Measurements from ENCODE around the gene UBE2O. TPM values are rescaled to one million over a fixed set of nuclear protein-coding genes. Genes with fewer than 3 reads are reported as not detected.

UBE2O gene
- total RNA-seq, 1 experiment from 2014 or later = 68.9 TPM

GRCh38 chr17:76405967-76406647, 46.8 kb downstream of the UBE2O start:
- ChIA-PET CTCF (interaction anchor here (1.2 to 1.8 kb wide), 3 partner anchors 8 to 53 kb away, joined by 3 to 10 read pairs (median 4); partner anchors contain the start of gene PRPSAP1), POLR2A (interaction anchor here (0.5 kb wide), 1 partner anchor 91 kb away, joined by 6 read pairs; no protein-coding TSS in a partner anchor)
- no peaks in the 10 kb centered on the region for H3K9me3 Mint-ChIP-seq
- TF ChIP-seq E2F5 (CRISPR knock-in tag; IDR thresholded peaks at IDR 0.05) = no peak
- no peak for TF ChIP-seq HMGA2 (CRISPR knock-in tag; IDR thresholded peaks at IDR 0.05)
- no peak for TF ChIP-seq ETV6 (CRISPR knock-in tag; IDR thresholded peaks at IDR 0.05)
- no peak for TF ChIP-seq STAT6 (CRISPR knock-in tag; conservative IDR thresholded peaks at IDR 0.05; ENCODE audit: low read depth)
- no peak for TF ChIP-seq NR1H2 (CRISPR knock-in tag; IDR thresholded peaks at IDR 0.05)
- no peak for TF ChIP-seq FOXK1 (CRISPR knock-in tag; IDR thresholded peaks at IDR 0.05)
- no peak for TF ChIP-seq NFE2L1 (CRISPR knock-in tag; IDR thresholded peaks at IDR 0.05)
- TF ChIP-seq SMAD3 (CRISPR knock-in tag; IDR thresholded peaks at IDR 0.05; ENCODE audit: borderline replicate concordance) = no peak
- no peak overlapping the region for H3K4me3 Mint-ChIP-seq
- peaks cover 32% of the 10 kb centered on the region for H3K36me3 Mint-ChIP-seq
- no peak for ATAC-seq
- no peaks in the 10 kb centered on the region for H3K27me3 Mint-ChIP-seq (ENCODE audit: low read depth)
- no peak overlapping the region for H3K27ac Mint-ChIP-seq
- DNase-seq (ENCODE audit: low spot score) = no peak
- peaks cover 11% of the 10 kb centered on the region; the same call in 1 of the 2 replicates for H3K4me1 Mint-ChIP-seq

- no peaks in the 10 kb centered on the region for H3K9me3 Mint-ChIP-seq
- no peaks in the 10 kb centered on the region for H3K27me3 Mint-ChIP-seq (ENCODE audit: low read depth)
- no peak overlapping the region for H3K4me3 Mint-ChIP-seq
- POLR2A ChIA-PET = interaction anchor here (0.5 kb wide), 1 partner anchor 90 kb away, joined by 6 read pairs; no protein-coding TSS in a partner anchor
- peaks cover 37% of the 10 kb centered on the region for H3K36me3 Mint-ChIP-seq
- H3K4me1 Mint-ChIP-seq = peaks cover 9% of the 10 kb centered on the region; the same call in 1 of the 2 replicates
- no peak for DNase-seq (ENCODE audit: low spot score)
- H3K27ac Mint-ChIP-seq = no peak overlapping the region
- no peak for ATAC-seq
- CTCF ChIA-PET = interaction anchor here (0.5 to 1.8 kb wide), 4 partner anchors 8 to 90 kb away, joined by 3 to 10 read pairs (median 4); partner anchors contain the start of gene PRPSAP1
- TF ChIP-seq PRDM15 (CRISPR knock-in tag; IDR thresholded peaks at IDR 0.05) (no peak), NR1H2 (CRISPR knock-in tag; IDR thresholded peaks at IDR 0.05) (no peak), HMGA2 (CRISPR knock-in tag; IDR thresholded peaks at IDR 0.05) (no peak), CBFB (CRISPR knock-in tag; IDR thresholded peaks at IDR 0.05; ENCODE audit: low read depth) (no peak), TEAD1 (CRISPR knock-in tag; IDR thresholded peaks at IDR 0.05) (no peak), IRF1 (CRISPR knock-in tag; IDR thresholded peaks at IDR 0.05) (no peak), ELF4 (CRISPR knock-in tag; IDR thresholded peaks at IDR 0.05; ENCODE audit: low read depth) (no peak), NR3C1 (CRISPR knock-in tag; conservative IDR thresholded peaks at IDR 0.05; ENCODE audit: low read depth) (no peak), CTCF (IDR thresholded peaks at IDR 0.05) (no peak), FOXK1 (CRISPR knock-in tag; IDR thresholded peaks at IDR 0.05) (no peak), ZNF396 (CRISPR knock-in tag; IDR thresholded peaks at IDR 0.05; ENCODE audit: borderline replicate concordance) (no peak), MLX (CRISPR knock-in tag; IDR thresholded peaks at IDR 0.05) (no peak), HMGXB4 (CRISPR knock-in tag; IDR thresholded peaks at IDR 0.05) (no peak)
Observed at GRCh38 chr17:76405607-76405966, 47.4 kb downstream of the UBE2O start.
